ENCODE results near the gene EYS. TPM values are rescaled to one million over a fixed set of nuclear protein-coding genes. Genes with fewer than 3 reads are reported as not detected.

The EYS gene
- total and polyA plus RNA-seq, 4 donors = 0.08 to 0.63 (median 0.36) TPM

- WGBS = 79% methylated on average over 1 of the region's 1 CpG
- H3K4me3 ChIP-seq (ENCODE audit: low read depth in 1 of 3, low read length in 3 of 3) = no peak overlapping the region
- H3K27me3 ChIP-seq (ENCODE audit: control insufficient read depth in 4 of 4, insufficient read depth in 4 of 4, low read length in 3 of 4) = no peaks in the 10 kb centered on the region
- H3K9ac ChIP-seq (ENCODE audit: low read depth in 1 of 2, low read length in 2 of 2) = no peak overlapping the region
- DNase-seq (ENCODE audit: low spot score) = no peak
- H3K4me1 ChIP-seq (ENCODE audit: control insufficient read depth in 4 of 4, insufficient read depth in 4 of 4, low read length in 3 of 4) = no peaks in the 10 kb centered on the region
- TF ChIP-seq EGR1 (IDR thresholded peaks at IDR 0.05; ENCODE audit: low read depth in 2 of 2) (no peak), CTCF (IDR thresholded peaks at IDR 0.05; ENCODE audit: low read depth, low read length, missing input control) (no peak), JUND (IDR thresholded peaks at IDR 0.05) (no peak), TAF1 (conservative IDR thresholded peaks at IDR 0.05) (no peak), ATF3 (IDR thresholded peaks at IDR 0.05) (no peak), SP1 (IDR thresholded peaks at IDR 0.05) (no peak)
- no peaks in the 10 kb centered on the region for H3K36me3 ChIP-seq (ENCODE audit: control insufficient read depth in 4 of 4, insufficient read depth in 3 of 4, low read depth in 1 of 4, low read length in 3 of 4)
- no peaks in the 10 kb centered on the region for H3K9me3 ChIP-seq (ENCODE audit: control insufficient read depth in 4 of 4, low read length in 3 of 4)
- no peak overlapping the region for H3K27ac ChIP-seq (ENCODE audit: low read depth in 1 of 2, low read length in 2 of 2)
Observed at GRCh38 chr6:64984948-64985347, 722.1 kb downstream of the EYS start.

GRCh38 chr6:64983089-64983488, 723.9 kb downstream of the EYS start:
- Histone ChIP-seq H3K9ac (ENCODE audit: low read depth in 1 of 2, low read length in 2 of 2) (no peak overlapping the region), H3K36me3 (ENCODE audit: control insufficient read depth in 4 of 4, insufficient read depth in 3 of 4, low read depth in 1 of 4, low read length in 3 of 4) (no peaks in the 10 kb centered on the region), H3K4me1 (ENCODE audit: control insufficient read depth in 4 of 4, insufficient read depth in 4 of 4, low read length in 3 of 4) (no peaks in the 10 kb centered on the region), H3K9me3 (ENCODE audit: control insufficient read depth in 4 of 4, low read length in 3 of 4) (no peaks in the 10 kb centered on the region), H3K27ac (ENCODE audit: low read depth in 1 of 2, low read length in 2 of 2) (no peak overlapping the region), H3K27me3 (ENCODE audit: control insufficient read depth in 4 of 4, insufficient read depth in 4 of 4, low read length in 3 of 4) (no peaks in the 10 kb centered on the region), H3K4me3 (ENCODE audit: low read depth in 1 of 3, low read length in 3 of 3) (no peak overlapping the region)
- 82% methylated on average over 4 of the region's 4 CpGs for WGBS
- no peak for DNase-seq (ENCODE audit: low spot score)
- TF ChIP-seq TAF1 (conservative IDR thresholded peaks at IDR 0.05) (no peak), FOXA1 (IDR thresholded peaks at IDR 0.05) (no peak), JUND (IDR thresholded peaks at IDR 0.05) (no peak), HNF4A (conservative IDR thresholded peaks at IDR 0.05) (no peak), GABPA (IDR thresholded peaks at IDR 0.05 in 1 of 2, conservative IDR thresholded peaks at IDR 0.05 in 1 of 2) (no peak), HNF4G (IDR thresholded peaks at IDR 0.05) (no peak), CTCF (IDR thresholded peaks at IDR 0.05; ENCODE audit: low read depth, low read length, missing input control) (no peak), ATF3 (IDR thresholded peaks at IDR 0.05) (no peak), RAD21 (IDR thresholded peaks at IDR 0.05) (no peak), FOXA2 (IDR thresholded peaks at IDR 0.05) (no peak), EGR1 (IDR thresholded peaks at IDR 0.05; ENCODE audit: low read depth in 2 of 2) (no peak)
- TF ChIP-seq, protein P1, sequence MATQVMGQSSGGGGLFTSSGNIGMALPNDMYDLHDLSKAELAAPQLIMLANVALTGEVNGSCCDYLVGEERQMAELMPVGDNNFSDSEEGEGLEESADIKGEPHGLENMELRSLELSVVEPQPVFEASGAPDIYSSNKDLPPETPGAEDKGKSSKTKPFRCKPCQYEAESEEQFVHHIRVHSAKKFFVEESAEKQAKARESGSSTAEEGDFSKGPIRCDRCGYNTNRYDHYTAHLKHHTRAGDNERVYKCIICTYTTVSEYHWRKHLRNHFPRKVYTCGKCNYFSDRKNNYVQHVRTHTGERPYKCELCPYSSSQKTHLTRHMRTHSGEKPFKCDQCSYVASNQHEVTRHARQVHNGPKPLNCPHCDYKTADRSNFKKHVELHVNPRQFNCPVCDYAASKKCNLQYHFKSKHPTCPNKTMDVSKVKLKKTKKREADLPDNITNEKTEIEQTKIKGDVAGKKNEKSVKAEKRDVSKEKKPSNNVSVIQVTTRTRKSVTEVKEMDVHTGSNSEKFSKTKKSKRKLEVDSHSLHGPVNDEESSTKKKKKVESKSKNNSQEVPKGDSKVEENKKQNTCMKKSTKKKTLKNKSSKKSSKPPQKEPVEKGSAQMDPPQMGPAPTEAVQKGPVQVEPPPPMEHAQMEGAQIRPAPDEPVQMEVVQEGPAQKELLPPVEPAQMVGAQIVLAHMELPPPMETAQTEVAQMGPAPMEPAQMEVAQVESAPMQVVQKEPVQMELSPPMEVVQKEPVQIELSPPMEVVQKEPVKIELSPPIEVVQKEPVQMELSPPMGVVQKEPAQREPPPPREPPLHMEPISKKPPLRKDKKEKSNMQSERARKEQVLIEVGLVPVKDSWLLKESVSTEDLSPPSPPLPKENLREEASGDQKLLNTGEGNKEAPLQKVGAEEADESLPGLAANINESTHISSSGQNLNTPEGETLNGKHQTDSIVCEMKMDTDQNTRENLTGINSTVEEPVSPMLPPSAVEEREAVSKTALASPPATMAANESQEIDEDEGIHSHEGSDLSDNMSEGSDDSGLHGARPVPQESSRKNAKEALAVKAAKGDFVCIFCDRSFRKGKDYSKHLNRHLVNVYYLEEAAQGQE (IDR thresholded peaks at IDR 0.05) = no peak
- TF ChIP-seq, protein P2, sequence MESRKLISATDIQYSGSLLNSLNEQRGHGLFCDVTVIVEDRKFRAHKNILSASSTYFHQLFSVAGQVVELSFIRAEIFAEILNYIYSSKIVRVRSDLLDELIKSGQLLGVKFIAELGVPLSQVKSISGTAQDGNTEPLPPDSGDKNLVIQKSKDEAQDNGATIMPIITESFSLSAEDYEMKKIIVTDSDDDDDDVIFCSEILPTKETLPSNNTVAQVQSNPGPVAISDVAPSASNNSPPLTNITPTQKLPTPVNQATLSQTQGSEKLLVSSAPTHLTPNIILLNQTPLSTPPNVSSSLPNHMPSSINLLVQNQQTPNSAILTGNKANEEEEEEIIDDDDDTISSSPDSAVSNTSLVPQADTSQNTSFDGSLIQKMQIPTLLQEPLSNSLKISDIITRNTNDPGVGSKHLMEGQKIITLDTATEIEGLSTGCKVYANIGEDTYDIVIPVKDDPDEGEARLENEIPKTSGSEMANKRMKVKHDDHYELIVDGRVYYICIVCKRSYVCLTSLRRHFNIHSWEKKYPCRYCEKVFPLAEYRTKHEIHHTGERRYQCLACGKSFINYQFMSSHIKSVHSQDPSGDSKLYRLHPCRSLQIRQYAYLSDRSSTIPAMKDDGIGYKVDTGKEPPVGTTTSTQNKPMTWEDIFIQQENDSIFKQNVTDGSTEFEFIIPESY (IDR thresholded peaks at IDR 0.05) = no peak
